Right lobe of liver (tissue), 4 donors: ENCODE data around the gene SPATS2L.

Experiments used
- CTCF ChIP-seq, 4 donors: fragments of 200-600 bp in 3 of 4; fragments of 450-650 bp in 1 of 4; IDR thresholded peaks; one replicate each; pipeline versions ENCODE4 v1.5.1 to v1.8.0; 2016 to 2022; ENCODE audit warnings: antibody characterized with exemption in 4 of 4, mild to moderate bottlenecking in 2 of 4
- POLR2A ChIP-seq: fragments of 450-650 bp; IDR thresholded peaks from one replicate; pipeline ENCODE4 v1.6.1; 2017; ENCODE audit warnings: antibody characterized with exemption, mild to moderate bottlenecking
- donor health status: DM: no; HTN: no; CAD: no.
- donor health status: DM: no; HTN: no; CAD: no.
- donor health status: DM: no; HTN: yes; CAD: no.

GRCh38 chr2:200451511-200451910, 145.0 kb downstream of the SPATS2L start:
- no peak for TF ChIP-seq CTCF (IDR thresholded peaks at IDR 0.05)
- no peak for TF ChIP-seq POLR2A
